GM21619 (cell line): ENCODE data around the gene KNG1.
"Not testable (repeated sequence)": the region's sequence is repeated elsewhere in the genome, so short reads cannot be mapped to it uniquely, and the experiment has no call there.

Experiments used
- ATAC-seq: cut with Tn5 transposase; IDR thresholded peaks from one replicate; pipeline ENCODE4 v1.9.1; 2021; ENCODE audit not compliant: unreplicated experiment

KNG1 gene

DNA sequence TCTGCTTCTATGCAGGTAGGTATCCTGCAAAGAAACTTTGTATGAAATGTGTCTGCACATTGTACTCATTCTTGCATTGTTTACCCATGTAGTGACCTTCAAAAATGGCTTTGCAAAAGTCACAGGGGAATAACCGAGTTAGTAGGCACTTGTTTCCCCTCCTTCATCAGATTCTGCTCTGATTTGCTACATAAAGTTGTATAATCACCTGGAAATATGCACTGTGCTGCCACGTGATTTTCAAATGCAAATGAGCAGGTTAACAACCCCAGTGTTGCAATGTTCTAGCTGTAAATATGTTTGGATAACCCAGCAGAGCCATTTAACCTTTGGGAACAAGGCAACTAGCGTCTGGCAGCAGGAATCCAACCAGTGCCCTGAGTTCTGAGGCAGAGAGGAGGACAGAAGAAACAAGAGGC is at the start of gene KNG1:
Gene KNG1 (plus strand): TSS at position 321 of the 419 bp plus-strand sequence. CDS start 184 bp downstream, outside the sequence.
- ATAC-seq: no peak

DNA sequence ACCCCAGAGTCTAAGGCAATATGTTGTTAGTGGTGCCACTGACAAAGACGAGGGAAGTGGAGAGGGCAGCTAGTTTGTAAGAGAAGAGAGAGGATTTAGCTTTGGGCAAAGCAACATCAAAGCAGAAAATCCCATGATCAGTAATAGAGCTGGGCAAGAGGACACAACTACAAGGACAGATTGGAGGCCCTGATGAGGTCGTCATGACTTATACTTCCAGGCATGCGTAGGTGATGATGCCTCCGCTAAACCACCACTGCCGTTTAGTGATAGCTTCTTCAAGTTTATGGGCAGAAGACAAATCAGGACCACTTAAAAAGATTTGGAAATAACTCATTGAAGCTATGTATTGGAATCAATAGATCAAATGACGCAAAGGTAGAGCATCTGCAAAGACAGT is 48.7 kb upstream of the KNG1 start:
- no peak for ATAC-seq

DNA sequence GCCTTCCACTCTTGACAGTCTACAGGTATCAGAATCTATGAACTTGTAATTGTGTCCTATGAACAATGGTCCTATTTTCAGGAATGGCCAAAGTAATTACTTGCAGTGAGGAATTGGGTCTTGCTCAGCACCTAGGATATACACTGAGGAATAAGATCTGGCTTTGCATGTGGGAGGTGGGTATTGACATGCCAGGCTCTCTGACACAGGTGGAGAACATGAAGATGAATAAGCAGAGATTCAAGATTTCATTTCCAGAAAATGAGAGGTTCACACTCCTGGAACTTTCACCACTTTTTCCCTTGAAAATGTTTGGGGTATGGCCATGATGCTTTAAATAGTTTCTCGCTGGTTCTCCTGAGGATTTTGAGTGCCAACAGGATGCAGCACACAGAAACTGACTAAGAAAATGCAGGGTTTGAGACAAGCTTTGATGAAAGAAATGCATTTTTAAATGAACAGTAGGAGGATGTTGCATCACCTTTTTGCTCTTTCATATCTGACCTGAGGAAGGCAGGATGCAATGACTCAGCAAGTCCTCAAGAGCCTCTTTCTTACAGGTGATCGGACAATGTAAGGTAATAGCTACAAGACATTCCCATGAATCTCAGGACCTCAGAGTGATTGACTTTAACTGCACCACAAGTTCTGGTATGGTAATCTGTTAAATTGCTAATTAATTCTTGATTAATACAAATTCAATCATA is 47.6 kb upstream of the KNG1 start:
- no peak for ATAC-seq

GRCh38 chr3:186670155-186670554 is 47.0 kb upstream of the KNG1 start:
- no peak for ATAC-seq

DNA sequence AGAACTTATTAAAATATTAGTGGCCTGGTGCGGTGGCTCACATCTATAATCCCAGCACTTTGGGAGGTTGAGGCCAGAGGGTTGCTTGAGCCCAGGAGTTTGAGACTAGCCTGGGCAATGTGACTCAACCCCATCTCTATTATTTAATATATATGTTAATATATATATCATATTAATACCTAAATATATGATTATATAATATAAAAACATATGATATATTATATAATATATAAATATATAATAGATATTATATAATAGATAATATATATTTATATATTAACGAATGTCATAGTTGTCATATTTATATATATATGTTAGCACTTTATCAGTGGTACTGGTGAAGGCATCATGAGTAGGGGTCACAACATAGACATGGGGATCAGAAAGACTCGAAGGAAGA is 46.1 kb upstream of the KNG1 start:
- no peak for ATAC-seq

DNA sequence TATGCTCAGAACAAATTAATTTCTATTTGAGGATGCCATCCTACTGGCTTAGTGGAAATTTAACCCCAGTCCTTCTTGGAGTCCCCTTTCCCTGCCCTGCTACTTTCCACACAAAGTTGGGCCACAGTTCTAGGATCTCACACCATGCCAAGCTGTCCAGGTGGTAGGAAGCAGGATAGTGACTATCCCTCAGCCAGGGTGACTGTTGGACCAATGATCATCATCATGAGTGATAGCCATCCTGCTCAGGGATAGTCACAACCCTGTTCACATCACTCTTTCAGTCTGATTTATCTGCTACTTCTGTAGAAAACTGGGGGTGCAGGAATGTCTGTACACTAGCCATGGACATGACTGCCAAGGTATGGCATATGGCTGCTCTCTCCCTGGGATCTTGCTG is 38.6 kb upstream of the KNG1 start:
- ATAC-seq: no peak

- no peak for ATAC-seq
Observed at GRCh38 chr3:186679151-186679550, 38.0 kb upstream of the KNG1 start.

GRCh38 chr3:186680869-186681268 is 36.3 kb upstream of the KNG1 start:
- no peak for ATAC-seq

- no peak for ATAC-seq
Observed at GRCh38 chr3:186682812-186683211, 34.3 kb upstream of the KNG1 start.

- ATAC-seq: no peak
Observed at GRCh38 chr3:186683979-186684378, 33.2 kb upstream of the KNG1 start.

- not testable (repeated sequence) for ATAC-seq
Observed at GRCh38 chr3:186686475-186686874, 30.7 kb upstream of the KNG1 start.

GRCh38 chr3:186687120-186687651 is 30.0 kb upstream of the KNG1 start:
- ATAC-seq: no peak

DNA sequence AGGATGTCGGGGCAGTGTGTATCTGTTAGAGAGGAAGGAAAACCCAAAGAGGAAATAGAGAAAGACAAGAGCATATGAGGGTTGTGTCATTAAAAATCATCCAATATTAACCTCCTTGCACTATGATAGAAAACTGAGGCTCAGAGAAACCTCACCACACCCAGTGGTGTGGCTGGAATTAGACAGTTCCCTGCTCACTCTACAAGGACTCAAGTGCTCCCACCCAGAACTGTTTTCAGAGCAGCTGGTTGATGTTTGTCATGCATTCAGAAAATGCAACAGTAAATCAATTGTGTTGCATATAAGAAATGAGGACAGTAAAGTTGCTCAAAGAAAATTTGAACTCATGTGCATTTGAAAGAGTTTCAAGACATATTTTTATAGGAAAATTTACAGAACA is 26.9 kb upstream of the KNG1 start:
- ATAC-seq: not testable (repeated sequence)

- no peak for ATAC-seq
Observed at GRCh38 chr3:186691676-186692075, 25.5 kb upstream of the KNG1 start.

DNA sequence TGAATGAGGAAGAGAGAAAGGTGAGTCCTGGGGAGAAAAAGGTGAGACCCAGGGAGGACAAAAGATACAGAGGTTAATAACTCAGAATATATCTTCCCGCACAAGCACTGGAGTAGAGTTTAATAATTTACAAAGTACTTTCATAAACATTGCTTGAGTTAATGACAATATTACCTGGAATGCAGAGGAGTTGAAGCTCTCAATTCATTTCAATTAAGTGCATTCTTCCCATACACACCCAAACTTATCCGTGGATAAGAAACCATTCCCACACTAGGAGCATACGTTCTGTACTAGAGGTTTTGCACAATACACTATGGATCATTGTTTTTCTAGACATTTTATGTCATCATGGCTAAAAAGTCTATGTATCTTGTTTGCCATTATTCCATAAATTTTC is 23.3 kb upstream of the KNG1 start:
- no peak for ATAC-seq

GRCh38 chr3:186694288-186695032 is 22.7 kb upstream of the KNG1 start:
- ATAC-seq: no peak

DNA sequence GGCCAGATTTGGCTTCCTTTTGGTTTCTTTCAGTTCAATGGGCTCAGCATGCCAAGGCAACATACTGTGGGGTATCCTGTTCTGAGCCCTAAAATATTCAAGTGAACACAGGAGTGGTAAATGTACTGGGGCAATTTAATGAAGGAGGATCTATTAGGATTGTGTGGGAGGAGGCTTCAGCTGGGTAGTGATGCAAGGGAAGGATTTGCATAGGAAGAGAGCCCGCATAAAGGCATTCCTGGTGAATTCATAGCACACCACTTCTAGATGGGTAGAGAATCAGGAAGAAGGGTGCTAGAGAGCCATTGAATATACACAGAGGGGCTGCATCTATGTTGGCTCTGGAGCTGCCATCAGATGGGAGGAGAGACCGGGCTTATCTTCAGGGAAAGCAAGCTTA is 20.6 kb upstream of the KNG1 start:
- ATAC-seq: no peak

DNA sequence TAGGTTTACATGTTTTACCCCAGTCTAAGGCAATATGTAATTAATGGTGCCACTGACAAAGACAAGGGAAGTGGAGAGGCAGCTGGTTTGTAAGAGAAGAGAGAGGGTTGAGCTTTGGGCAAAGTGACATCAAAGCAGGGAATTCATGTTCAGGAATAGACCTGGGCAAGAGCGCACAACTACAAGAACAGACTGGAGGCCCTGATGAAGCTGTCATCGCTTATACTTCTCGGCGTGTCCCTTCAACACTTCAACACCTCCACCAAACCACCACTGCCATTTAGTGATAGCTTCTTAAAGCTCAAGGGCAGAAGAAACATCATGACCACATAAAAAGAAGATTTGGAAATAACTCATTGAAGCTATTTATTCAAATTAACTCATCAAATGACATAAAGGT is 19.6 kb upstream of the KNG1 start:
- no peak for ATAC-seq

DNA sequence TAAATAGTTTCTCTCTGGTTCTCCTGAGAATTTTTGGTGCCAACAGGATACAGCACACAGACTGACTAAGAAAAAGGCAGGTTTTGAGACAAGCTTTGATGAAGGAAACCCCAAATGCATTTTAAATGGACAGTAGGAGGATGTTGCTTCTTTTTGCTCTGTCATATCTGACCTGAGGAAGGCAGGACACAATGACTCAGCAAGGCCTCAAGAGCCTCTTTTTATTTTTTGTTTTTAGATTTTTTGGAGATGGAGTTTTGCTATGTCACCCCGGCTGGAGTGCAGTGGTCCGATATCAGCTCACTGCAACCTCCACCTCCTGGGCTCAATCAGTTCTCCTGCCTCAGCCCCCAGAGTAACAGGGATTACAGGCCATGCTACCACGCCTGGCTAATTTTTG is 16.9 kb upstream of the KNG1 start:
- peak; percentile 51 for ATAC-seq

- ATAC-seq: not testable (repeated sequence)
Observed at GRCh38 chr3:186702451-186702850, 14.7 kb upstream of the KNG1 start.

DNA sequence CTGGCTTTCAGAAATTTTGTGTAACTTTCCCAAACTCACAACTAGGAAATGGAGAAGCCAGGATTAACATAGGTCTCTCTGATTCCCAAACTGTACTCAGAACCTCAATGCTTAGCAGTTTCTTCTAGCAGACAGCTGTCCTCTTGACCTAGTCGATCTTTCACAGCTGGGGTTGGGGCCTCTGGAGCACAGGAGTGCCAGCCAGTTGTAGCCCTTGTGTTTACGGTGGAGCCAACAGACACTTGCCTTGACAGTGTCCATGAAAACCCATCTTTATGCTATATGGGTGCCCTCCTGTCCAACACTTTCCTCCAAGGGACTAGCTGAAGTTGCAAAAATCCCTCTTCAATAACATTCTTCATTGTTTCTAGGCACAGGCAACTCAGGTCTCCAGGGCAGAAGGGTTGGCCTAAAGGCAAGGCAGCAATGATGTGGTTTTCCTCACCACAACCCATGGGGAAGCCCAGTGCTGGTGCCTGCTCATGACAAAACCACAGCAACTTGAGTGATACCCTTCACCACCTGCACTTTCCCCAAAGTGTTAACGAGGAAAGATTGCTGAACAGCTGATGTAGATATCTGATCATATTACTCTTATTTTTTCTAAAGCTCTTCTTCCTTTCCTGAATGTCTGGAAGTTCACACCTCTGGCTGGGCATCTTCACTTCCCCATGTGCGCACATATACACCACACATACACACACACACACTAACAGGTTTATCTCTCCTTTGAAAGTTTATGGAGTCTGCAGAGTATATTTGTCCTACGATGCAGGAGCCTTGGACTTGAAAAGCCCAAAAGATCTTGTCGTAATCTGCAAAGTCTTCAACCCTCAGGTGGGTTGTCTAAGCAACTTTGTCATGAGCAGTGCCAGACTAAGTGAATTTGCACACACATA is 11.0 kb upstream of the KNG1 start:
- peak; percentile 86 for ATAC-seq
